Esophagus squamous epithelium (tissue), 5 donors: ENCODE data around the gene NTN5. TPM values are rescaled to one million over a fixed set of nuclear protein-coding genes. Genes with fewer than 3 reads are reported as not detected.

ENCODE experiments used
- DNase-seq: peaks from one replicate; lab custom pipeline; 2025; lab: John Stamatoyannopoulos, UW
- H3K27ac ChIP-seq, 4 donors: fragments of 200-600 bp; sonication (generic); one replicate each; pipeline ENCODE4 v1.5.1; 2016 to 2019; ENCODE audit warnings: mild to moderate bottlenecking in 1 of 4
- H3K27me3 ChIP-seq, 4 donors: fragments of 200-600 bp; sonication (generic); 1 replicate in 3 of 4; 2 replicates in 1 of 4; pipeline versions ENCODE4 v1.5.1 to v1.6.0; 2017 to 2021; ENCODE audit warnings: antibody characterized with exemption in 1 of 4
- H3K36me3 ChIP-seq, 3 donors: fragments of 200-600 bp; sonication (generic); one replicate each; pipeline ENCODE4 v1.5.1; 2016 to 2019
- H3K4me1 ChIP-seq, 3 donors: fragments of 200-600 bp; sonication (generic); one replicate each; pipeline ENCODE4 v1.5.1; 2017 to 2019
- H3K4me3 ChIP-seq, 4 donors: fragments of 200-600 bp; sonication (generic); 1 replicate in 3 of 4; 2 replicates in 1 of 4; pipeline ENCODE4 v1.5.1; 2016 to 2019; ENCODE audit warnings: mild to moderate bottlenecking in 2 of 4, moderate library complexity in 1 of 4
- H3K9me3 ChIP-seq, 3 donors: fragments of 200-600 bp; sonication (generic); one replicate each; pipeline ENCODE4 v1.5.1; 2016 to 2019
- CTCF ChIP-seq, 6 experiments: fragments of 450-650 bp in 4 of 6; fragments of 200-600 bp in 2 of 6; sonication (generic) in 2 of 6; IDR thresholded peaks; one replicate each; pipeline ENCODE4 v1.5.1; 2016 to 2019; ENCODE audit warnings: antibody characterized with exemption in 6 of 6, mild to moderate bottlenecking in 4 of 6, moderate library complexity in 4 of 6
- POLR2A ChIP-seq, 4 donors: fragments of 450-650 bp; IDR thresholded peaks; one replicate each; pipeline ENCODE4 v1.6.1; 2017; ENCODE audit warnings: antibody characterized with exemption in 4 of 4, mild to moderate bottlenecking in 4 of 4, moderate library complexity in 3 of 4
- WGBS, 2 donors: methylation state at CpG; one replicate each; pipeline ENCODE4 v1.1.5; 2018; 5-methylcytosine and 5-hydroxymethylcytosine counted together
- intact Hi-C: fragments of 100-400 bp; cut with DNase I; formaldehyde crosslinking; loops from one replicate; pipeline ENCODE4 v1.15.0; 2022
- total RNA-seq, 4 donors: library from RNA; depleted of rRNA; stranded (reverse); fragments of >200 nt; gene quantifications; one replicate each; pipeline ENCODE4 v1.1.0, GENCODE V29; 2016
- donor health status: DM: yes; HTN: yes; CAD: no.

The NTN5 gene
- total RNA-seq, 4 donors from 2014 or later = 0.57 TPM; not detected in 3

GRCh38 chr19:48678201-48678600 is 5.4 kb upstream of the NTN5 start:
- H3K27ac ChIP-seq = peak overlapping the region in 3 of 4 donors; percentile 34 to 74 (median 41)
- H3K9me3 ChIP-seq = no peaks in the 10 kb centered on the region
- peaks cover 0 to 30% (median 8%) of the 10 kb centered on the region in 3 donors for H3K4me1 ChIP-seq
- DNase-seq = no peak
- no peaks in the 10 kb centered on the region for H3K36me3 ChIP-seq
- no peaks in the 10 kb centered on the region for H3K27me3 ChIP-seq
- no peak for TF ChIP-seq CTCF (IDR thresholded peaks at IDR 0.05)
- TF ChIP-seq POLR2A (IDR thresholded peaks at IDR 0.05) = no peak
- intact Hi-C loops = no loop called here
- H3K4me3 ChIP-seq = no peak overlapping the region
- 49 to 73% methylated on average over 3 to 4 of the region's 4 CpGs for WGBS, 2 donors

- Histone ChIP-seq H3K4me3 (no peak overlapping the region), H3K9me3 (no peaks in the 10 kb centered on the region), H3K36me3 (no peaks in the 10 kb centered on the region), H3K27ac (peak overlapping the region; percentile 54 to 74 (median 67)), H3K4me1 (peaks cover 0 to 30% (median 8%) of the 10 kb centered on the region in 3 donors), H3K27me3 (no peaks in the 10 kb centered on the region)
- 69 to 74% methylated on average over 12 to 13 of the region's 13 CpGs for whole genome bisulfite sequencing, 2 donors
- DNase-seq = no peak
- TF ChIP-seq CTCF (IDR thresholded peaks at IDR 0.05) = no peak
- TF ChIP-seq POLR2A (IDR thresholded peaks at IDR 0.05) = no peak
- intact Hi-C loops = no loop called here
These were observed 4.1 kb upstream of the NTN5 start for GRCh38 chr19:48676887-48677286.

GRCh38 chr19:48676487-48676886 is 3.7 kb upstream of the NTN5 start:
- intact Hi-C loops = no loop called here
- no peak overlapping the region for H3K4me3 ChIP-seq
- peaks cover 0 to 30% (median 8%) of the 10 kb centered on the region in 3 donors for H3K4me1 ChIP-seq
- TF ChIP-seq POLR2A (IDR thresholded peaks at IDR 0.05) (no peak), CTCF (IDR thresholded peaks at IDR 0.05) (no peak)
- 83 to 85% methylated on average over 12 to 15 of the region's 17 CpGs for WGBS, 2 donors
- no peaks in the 10 kb centered on the region for H3K36me3 ChIP-seq
- no peak for DNase-seq
- peak overlapping the region; percentile 54 to 74 (median 60) for H3K27ac ChIP-seq
- no peaks in the 10 kb centered on the region for H3K9me3 ChIP-seq
- no peaks in the 10 kb centered on the region for H3K27me3 ChIP-seq

- Histone ChIP-seq H3K4me3 (no peak overlapping the region), H3K27me3 (no peaks in the 10 kb centered on the region), H3K9me3 (no peaks in the 10 kb centered on the region), H3K36me3 (no peaks in the 10 kb centered on the region), H3K4me1 (peaks cover 0 to 30% (median 8%) of the 10 kb centered on the region in 3 donors), H3K27ac (peak overlapping the region in 1 of 4 donors; percentile 74)
- TF ChIP-seq POLR2A (IDR thresholded peaks at IDR 0.05) (no peak), CTCF (IDR thresholded peaks at IDR 0.05) (peak; percentile 64 to 90 (median 88))
- intact Hi-C loops = no loop called here
- 44 to 72% methylated on average over 9 to 16 of the region's 28 CpGs for WGBS, 2 donors
- peak; percentile 13 for DNase-seq
These were observed 2.4 kb upstream of the NTN5 start for GRCh38 chr19:48674921-48675824.

GRCh38 chr19:48674216-48674809 is 1.5 kb upstream of the NTN5 start:
- intact Hi-C loops = no loop called here
- H3K27ac ChIP-seq = no peak overlapping the region
- WGBS, 2 donors = 60 to 93% methylated on average over 1 to 5 of the region's 19 CpGs
- peaks cover 0 to 30% (median 8%) of the 10 kb centered on the region in 3 donors for H3K4me1 ChIP-seq
- H3K9me3 ChIP-seq = no peaks in the 10 kb centered on the region
- no peaks in the 10 kb centered on the region for H3K27me3 ChIP-seq
- H3K36me3 ChIP-seq = no peaks in the 10 kb centered on the region
- no peak for DNase-seq
- TF ChIP-seq POLR2A (IDR thresholded peaks at IDR 0.05) (no peak), CTCF (IDR thresholded peaks at IDR 0.05) (no peak)
- no peak overlapping the region for H3K4me3 ChIP-seq
